ENCODE measurements around the gene MX2.
A peak's percentile ranks its signal among the peaks of the same experiment; 100 is the strongest.

Gene MX2

GRCh38 chr21:41369920-41370839, 8.4 kb downstream of the MX2 start:
- Histone ChIP-seq H3K9me3 (ENCODE audit: control extremely low read depth in 1 of 5, control insufficient read depth in 4 of 5, insufficient read depth in 2 of 5, low read depth in 1 of 5, low read length in 4 of 5) (no peaks in the 10 kb centered on the region), H3K27me3 (replicated peaks in 2 of 5; ENCODE audit: control insufficient read depth in 4 of 5, insufficient read depth in 5 of 5, low read length in 4 of 5) (peaks cover 0 to 2% (median 0%) of the 10 kb centered on the region in 5 experiments), H3K4me1 (ENCODE audit: control extremely low read depth in 1 of 4, control insufficient read depth in 4 of 4, insufficient read depth in 4 of 4, low read length in 3 of 4) (peaks cover 6 to 23% (median 10%) of the 10 kb centered on the region in 4 experiments), H3K27ac (ENCODE audit: insufficient read depth in 1 of 2, low read depth in 1 of 2, low read length in 2 of 2, poor library complexity in 1 of 2, severe bottlenecking in 2 of 2) (no peak overlapping the region), H3K4me3 (ENCODE audit: control insufficient read depth in 1 of 7, extremely low read depth in 1 of 7, insufficient read depth in 4 of 7, low read depth in 2 of 7, low read length in 6 of 7) (peak overlapping the region in 6 of 7 experiments; percentile 20 to 80 (median 56)), H3K36me3 (ENCODE audit: control insufficient read depth in 4 of 4, insufficient read depth in 4 of 4, low read length in 3 of 4) (peaks cover 0 to 2% (median 0%) of the 10 kb centered on the region in 4 experiments)
- WGBS (ENCODE audit: insufficient coverage) = 69% methylated on average over 23 of the region's 30 CpGs
- DNase-seq = peak; percentile 31 to 56 (median 53)
- ChIA-PET POLR2A (no interaction called here), CTCF (interaction anchor here (0.6 to 3.2 kb wide), 8 partner anchors 9 to 207 kb away, joined by 3 to 16 read pairs (median 4); no protein-coding TSS in a partner anchor)

DNA sequence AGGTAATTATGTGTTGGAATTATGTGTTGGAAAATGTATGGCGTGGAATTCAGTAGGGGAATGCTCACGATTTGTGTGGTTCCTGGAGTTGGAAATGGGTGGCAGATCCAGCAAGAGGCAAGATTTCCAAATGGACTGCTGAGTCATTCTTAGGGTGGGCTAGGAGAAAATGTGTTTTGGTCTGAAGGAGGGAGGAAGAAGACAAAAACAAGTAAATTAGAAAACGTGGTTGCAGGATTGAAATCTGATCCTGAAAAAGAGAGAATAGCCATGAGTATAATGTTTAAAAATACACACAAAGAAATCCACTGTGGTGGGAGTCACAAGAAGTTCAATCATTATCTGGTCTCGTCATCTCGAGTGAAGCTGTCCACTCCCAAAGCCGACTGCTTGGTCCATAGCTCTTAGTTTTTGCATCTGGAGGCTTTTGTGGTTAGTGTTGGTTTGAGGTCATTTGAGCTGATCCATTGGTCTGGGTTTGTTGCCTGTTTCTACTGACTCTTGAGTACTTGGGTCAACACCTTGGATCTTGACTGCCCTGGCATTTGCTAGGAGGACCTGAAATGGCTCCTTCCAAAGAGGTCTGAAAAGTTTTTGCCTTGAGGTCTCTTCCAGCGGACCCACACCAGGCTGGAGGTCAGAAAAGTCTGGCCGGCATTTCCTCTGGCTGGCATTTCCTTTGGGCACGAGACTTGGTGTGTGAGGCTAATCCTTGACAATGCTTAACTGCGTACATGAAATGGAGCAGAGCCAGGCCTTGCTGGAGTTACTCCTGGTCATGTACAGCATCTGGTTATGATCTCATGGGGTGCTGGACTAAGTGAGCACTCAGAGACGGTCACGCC, 9.2 kb downstream of the MX2 start:
- no peaks in the 10 kb centered on the region for H3K9me3 ChIP-seq (ENCODE audit: control extremely low read depth in 1 of 5, control insufficient read depth in 4 of 5, insufficient read depth in 2 of 5, low read depth in 1 of 5, low read length in 4 of 5)
- no peak overlapping the region for H3K4me3 ChIP-seq (ENCODE audit: control insufficient read depth in 1 of 7, extremely low read depth in 1 of 7, insufficient read depth in 4 of 7, low read depth in 2 of 7, low read length in 6 of 7)
- DNase-seq = no peak
- peaks cover 0 to 2% (median 0%) of the 10 kb centered on the region in 4 experiments for H3K36me3 ChIP-seq (ENCODE audit: control insufficient read depth in 4 of 4, insufficient read depth in 4 of 4, low read length in 3 of 4)
- peaks cover 5 to 23% (median 10%) of the 10 kb centered on the region in 4 experiments for H3K4me1 ChIP-seq (ENCODE audit: control extremely low read depth in 1 of 4, control insufficient read depth in 4 of 4, insufficient read depth in 4 of 4, low read length in 3 of 4)
- 89% methylated on average over 10 of the region's 12 CpGs for WGBS (ENCODE audit: insufficient coverage)
- no peak overlapping the region for H3K27ac ChIP-seq (ENCODE audit: insufficient read depth in 1 of 2, low read depth in 1 of 2, low read length in 2 of 2, poor library complexity in 1 of 2, severe bottlenecking in 2 of 2)
- ChIA-PET POLR2A (no interaction called here), CTCF (interaction anchor here (1.0 to 3.2 kb wide), 5 partner anchors 8 to 87 kb away, joined by 3 to 16 read pairs (median 5); partner anchors contain the start of gene MX2)
- peaks cover 0 to 2% (median 0%) of the 10 kb centered on the region in 5 experiments for H3K27me3 ChIP-seq (replicated peaks in 2 of 5; ENCODE audit: control insufficient read depth in 4 of 5, insufficient read depth in 5 of 5, low read length in 4 of 5)

GRCh38 chr21:41371685-41372030, 9.8 kb downstream of the MX2 start:
- Histone ChIP-seq H3K27me3 (replicated peaks in 2 of 5; ENCODE audit: control insufficient read depth in 4 of 5, insufficient read depth in 5 of 5, low read length in 4 of 5) (peaks cover 0 to 2% (median 0%) of the 10 kb centered on the region in 5 experiments), H3K27ac (ENCODE audit: insufficient read depth in 1 of 2, low read depth in 1 of 2, low read length in 2 of 2, poor library complexity in 1 of 2, severe bottlenecking in 2 of 2) (no peak overlapping the region), H3K4me3 (ENCODE audit: control insufficient read depth in 1 of 7, extremely low read depth in 1 of 7, insufficient read depth in 4 of 7, low read depth in 2 of 7, low read length in 6 of 7) (no peak overlapping the region), H3K36me3 (ENCODE audit: control insufficient read depth in 4 of 4, insufficient read depth in 4 of 4, low read length in 3 of 4) (peaks cover 0 to 2% (median 0%) of the 10 kb centered on the region in 4 experiments), H3K4me1 (ENCODE audit: control extremely low read depth in 1 of 4, control insufficient read depth in 4 of 4, insufficient read depth in 4 of 4, low read length in 3 of 4) (peaks cover 4 to 23% (median 10%) of the 10 kb centered on the region in 4 experiments), H3K9me3 (ENCODE audit: control extremely low read depth in 1 of 5, control insufficient read depth in 4 of 5, insufficient read depth in 2 of 5, low read depth in 1 of 5, low read length in 4 of 5) (no peaks in the 10 kb centered on the region)
- ChIA-PET CTCF (interaction anchor here (1.6 to 2.1 kb wide), 3 partner anchors 9 to 88 kb away, joined by 5 to 10 read pairs (median 9); partner anchors contain the start of gene MX2), POLR2A (no interaction called here)
- over 99% methylated on average over 7 of the region's 7 CpGs for WGBS (ENCODE audit: insufficient coverage)
- DNase-seq = no peak

- ChIA-PET POLR2A (interaction anchor here (0.7 to 0.9 kb wide), 2 partner anchors 12 to 1947 kb away, joined by 3 to 4 read pairs; partner anchors contain the start of gene MX2), CTCF (interaction anchor here (2.1 kb wide), 1 partner anchor 90 kb away, joined by 10 read pairs; no protein-coding TSS in a partner anchor)
- H3K4me3 ChIP-seq (ENCODE audit: control insufficient read depth in 1 of 7, extremely low read depth in 1 of 7, insufficient read depth in 4 of 7, low read depth in 2 of 7, low read length in 6 of 7) = no peak overlapping the region
- peaks cover 0 to 2% (median 0%) of the 10 kb centered on the region in 5 experiments for H3K27me3 ChIP-seq (replicated peaks in 2 of 5; ENCODE audit: control insufficient read depth in 4 of 5, insufficient read depth in 5 of 5, low read length in 4 of 5)
- peaks cover 2 to 23% (median 10%) of the 10 kb centered on the region in 4 experiments for H3K4me1 ChIP-seq (ENCODE audit: control extremely low read depth in 1 of 4, control insufficient read depth in 4 of 4, insufficient read depth in 4 of 4, low read length in 3 of 4)
- no peaks in the 10 kb centered on the region for H3K9me3 ChIP-seq (ENCODE audit: control extremely low read depth in 1 of 5, control insufficient read depth in 4 of 5, insufficient read depth in 2 of 5, low read depth in 1 of 5, low read length in 4 of 5)
- peaks cover 0 to 12% (median 0%) of the 10 kb centered on the region in 4 experiments for H3K36me3 ChIP-seq (ENCODE audit: control insufficient read depth in 4 of 4, insufficient read depth in 4 of 4, low read length in 3 of 4)
- DNase-seq = no peak
- H3K27ac ChIP-seq (ENCODE audit: insufficient read depth in 1 of 2, low read depth in 1 of 2, low read length in 2 of 2, poor library complexity in 1 of 2, severe bottlenecking in 2 of 2) = no peak overlapping the region
- WGBS (ENCODE audit: insufficient coverage) = 75% methylated on average over 4 of the region's 4 CpGs
Measured at GRCh38 chr21:41373253-41373652, 11.4 kb downstream of the MX2 start.

- 100% methylated on average over 7 of the region's 8 CpGs for WGBS (ENCODE audit: insufficient coverage)
- H3K27me3 ChIP-seq (replicated peaks in 2 of 5; ENCODE audit: control insufficient read depth in 4 of 5, insufficient read depth in 5 of 5, low read length in 4 of 5) = peaks cover 0 to 2% (median 0%) of the 10 kb centered on the region in 5 experiments
- peaks cover 0 to 22% (median 10%) of the 10 kb centered on the region in 4 experiments for H3K4me1 ChIP-seq (ENCODE audit: control extremely low read depth in 1 of 4, control insufficient read depth in 4 of 4, insufficient read depth in 4 of 4, low read length in 3 of 4)
- H3K9me3 ChIP-seq (ENCODE audit: control extremely low read depth in 1 of 5, control insufficient read depth in 4 of 5, insufficient read depth in 2 of 5, low read depth in 1 of 5, low read length in 4 of 5) = no peaks in the 10 kb centered on the region
- no peak for DNase-seq
- H3K4me3 ChIP-seq (ENCODE audit: control insufficient read depth in 1 of 7, extremely low read depth in 1 of 7, insufficient read depth in 4 of 7, low read depth in 2 of 7, low read length in 6 of 7) = no peak overlapping the region
- H3K27ac ChIP-seq (ENCODE audit: insufficient read depth in 1 of 2, low read depth in 1 of 2, low read length in 2 of 2, poor library complexity in 1 of 2, severe bottlenecking in 2 of 2) = no peak overlapping the region
- POLR2A ChIA-PET = interaction anchor here (0.7 to 0.9 kb wide), 2 partner anchors 12 to 1947 kb away, joined by 3 to 4 read pairs; partner anchors contain the start of gene MX2
- peaks cover 0 to 15% (median 0%) of the 10 kb centered on the region in 4 experiments for H3K36me3 ChIP-seq (ENCODE audit: control insufficient read depth in 4 of 4, insufficient read depth in 4 of 4, low read length in 3 of 4)
- CTCF ChIA-PET = interaction anchor here (2.1 kb wide), 1 partner anchor 90 kb away, joined by 10 read pairs; no protein-coding TSS in a partner anchor
Measured at GRCh38 chr21:41373763-41374162, 11.9 kb downstream of the MX2 start.

DNA sequence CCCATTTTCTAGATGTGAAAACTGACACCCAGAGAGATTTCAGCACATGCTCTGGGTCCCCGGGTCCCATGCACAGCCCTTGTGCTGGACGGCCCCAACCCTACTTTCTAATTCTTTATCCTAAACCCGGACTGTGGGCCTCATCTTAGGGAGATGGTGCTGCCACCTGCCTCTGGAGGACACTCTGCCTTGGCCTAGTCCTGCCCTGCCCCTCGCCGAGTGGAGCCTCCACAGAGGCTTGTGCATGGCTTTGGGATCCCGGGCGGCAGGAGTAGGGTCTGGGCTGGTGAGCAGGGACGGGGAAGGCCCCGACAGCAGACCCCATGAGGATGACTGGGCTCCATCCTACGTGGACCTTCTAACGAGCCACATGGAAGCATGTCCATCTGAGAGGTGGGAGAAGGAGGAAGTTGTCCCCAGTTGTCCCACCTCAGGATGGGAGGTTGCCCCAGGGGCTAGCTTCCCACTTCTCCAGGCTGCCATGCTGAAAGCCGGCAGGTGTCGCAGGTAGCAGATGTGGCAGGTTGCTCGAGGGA, 12.4 kb downstream of the MX2 start:
- WGBS (ENCODE audit: insufficient coverage) = 94% methylated on average over 14 of the region's 14 CpGs
- CTCF ChIA-PET = no interaction called here
- POLR2A ChIA-PET = no interaction called here

More for the DNA sequence above, 12.4 kb downstream of the MX2 start:
- Histone ChIP-seq H3K4me1 (ENCODE audit: control extremely low read depth in 1 of 4, control insufficient read depth in 4 of 4, insufficient read depth in 4 of 4, low read length in 3 of 4) (peaks cover 0 to 17% (median 7%) of the 10 kb centered on the region in 4 experiments), H3K36me3 (ENCODE audit: control insufficient read depth in 4 of 4, insufficient read depth in 4 of 4, low read length in 3 of 4) (peaks cover 0 to 19% (median 0%) of the 10 kb centered on the region in 4 experiments), H3K27ac (ENCODE audit: insufficient read depth in 1 of 2, low read depth in 1 of 2, low read length in 2 of 2, poor library complexity in 1 of 2, severe bottlenecking in 2 of 2) (no peak overlapping the region), H3K4me3 (ENCODE audit: control insufficient read depth in 1 of 7, extremely low read depth in 1 of 7, insufficient read depth in 4 of 7, low read depth in 2 of 7, low read length in 6 of 7) (no peak overlapping the region), H3K27me3 (replicated peaks in 2 of 5; ENCODE audit: control insufficient read depth in 4 of 5, insufficient read depth in 5 of 5, low read length in 4 of 5) (peaks cover 0 to 2% (median 0%) of the 10 kb centered on the region in 5 experiments), H3K9me3 (ENCODE audit: control extremely low read depth in 1 of 5, control insufficient read depth in 4 of 5, insufficient read depth in 2 of 5, low read depth in 1 of 5, low read length in 4 of 5) (no peaks in the 10 kb centered on the region)
- DNase-seq = no peak

Measured in common myeloid progenitor, CD34-positive (primary cell).